Astrocyte of the cerebellum (primary cell): ENCODE data around the gene C1orf56.

Experiments used
- DNase-seq: peaks from one replicate; pipeline ENCODE4 v3.0.0-alpha.2; 2011; ENCODE audit warnings: low read depth
- H3K4me3 ChIP-seq: 2 replicates; pipeline ENCODE4 v1.5.1; 2011; ENCODE audit warnings: mild to moderate bottlenecking, low read depth, low read length, moderate library complexity
- in situ Hi-C: cut with HindIII; loops from 2 replicates; pipeline ENCODE4 v1.10.0; 2017; ENCODE audit warnings: low sequenced_read_pairs
- TF ChIP-seq, protein P1 (sequence below): IDR thresholded peaks from 2 replicates; pipeline ENCODE4 v1.5.1; 2012; ENCODE audit warnings: low read length, low read depth, moderate library complexity, mild to moderate bottlenecking; ENCODE audit errors: missing control alignments

Gene C1orf56, protein sequence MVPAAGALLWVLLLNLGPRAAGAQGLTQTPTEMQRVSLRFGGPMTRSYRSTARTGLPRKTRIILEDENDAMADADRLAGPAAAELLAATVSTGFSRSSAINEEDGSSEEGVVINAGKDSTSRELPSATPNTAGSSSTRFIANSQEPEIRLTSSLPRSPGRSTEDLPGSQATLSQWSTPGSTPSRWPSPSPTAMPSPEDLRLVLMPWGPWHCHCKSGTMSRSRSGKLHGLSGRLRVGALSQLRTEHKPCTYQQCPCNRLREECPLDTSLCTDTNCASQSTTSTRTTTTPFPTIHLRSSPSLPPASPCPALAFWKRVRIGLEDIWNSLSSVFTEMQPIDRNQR

DNA sequence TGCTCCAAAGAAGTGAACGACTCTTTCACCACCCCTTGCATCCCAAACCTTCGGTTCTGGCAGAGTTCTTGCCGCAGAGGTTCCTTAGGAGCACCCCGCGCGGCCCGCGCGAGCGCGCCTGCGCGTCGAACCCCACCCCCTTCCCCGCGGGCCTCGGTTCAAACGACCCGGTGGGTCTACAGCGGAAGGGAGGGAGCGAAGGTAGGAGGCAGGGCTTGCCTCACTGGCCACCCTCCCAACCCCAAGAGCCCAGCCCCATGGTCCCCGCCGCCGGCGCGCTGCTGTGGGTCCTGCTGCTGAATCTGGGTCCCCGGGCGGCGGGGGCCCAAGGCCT is at the start of gene C1orf56:
C1orf56 (plus strand) TSS at position 161 of the 334 bp plus-strand sequence; CDS start at position 258, 97 bp downstream.
- H3K4me3 ChIP-seq, result peak within 1 kb of the TSS; percentile 74
- no peak for DNase-seq
- in situ Hi-C loops, result no loop called here
- TF ChIP-seq, protein P1, sequence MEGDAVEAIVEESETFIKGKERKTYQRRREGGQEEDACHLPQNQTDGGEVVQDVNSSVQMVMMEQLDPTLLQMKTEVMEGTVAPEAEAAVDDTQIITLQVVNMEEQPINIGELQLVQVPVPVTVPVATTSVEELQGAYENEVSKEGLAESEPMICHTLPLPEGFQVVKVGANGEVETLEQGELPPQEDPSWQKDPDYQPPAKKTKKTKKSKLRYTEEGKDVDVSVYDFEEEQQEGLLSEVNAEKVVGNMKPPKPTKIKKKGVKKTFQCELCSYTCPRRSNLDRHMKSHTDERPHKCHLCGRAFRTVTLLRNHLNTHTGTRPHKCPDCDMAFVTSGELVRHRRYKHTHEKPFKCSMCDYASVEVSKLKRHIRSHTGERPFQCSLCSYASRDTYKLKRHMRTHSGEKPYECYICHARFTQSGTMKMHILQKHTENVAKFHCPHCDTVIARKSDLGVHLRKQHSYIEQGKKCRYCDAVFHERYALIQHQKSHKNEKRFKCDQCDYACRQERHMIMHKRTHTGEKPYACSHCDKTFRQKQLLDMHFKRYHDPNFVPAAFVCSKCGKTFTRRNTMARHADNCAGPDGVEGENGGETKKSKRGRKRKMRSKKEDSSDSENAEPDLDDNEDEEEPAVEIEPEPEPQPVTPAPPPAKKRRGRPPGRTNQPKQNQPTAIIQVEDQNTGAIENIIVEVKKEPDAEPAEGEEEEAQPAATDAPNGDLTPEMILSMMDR, result no peak

DNA sequence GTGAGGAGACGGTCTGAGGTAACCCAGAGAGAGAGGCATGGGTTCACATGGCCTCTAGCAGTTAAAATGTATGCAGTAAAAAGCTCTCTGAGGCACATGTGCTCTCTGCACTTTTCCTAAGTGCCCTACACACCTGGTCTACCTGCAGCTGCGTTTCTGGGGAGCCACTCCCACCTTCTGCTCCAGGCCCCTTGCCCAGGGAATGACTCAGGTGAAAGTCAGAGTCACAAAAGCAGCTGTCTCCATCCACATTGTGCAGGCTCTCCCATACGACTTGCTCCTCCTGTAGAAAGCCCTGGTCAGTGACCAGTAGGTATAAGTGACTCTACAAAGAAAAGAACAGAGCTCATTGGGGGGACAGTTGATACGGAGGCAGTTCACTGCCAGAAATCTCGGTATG is 49.6 kb upstream of the C1orf56 start:
- H3K4me3 ChIP-seq, result no peak overlapping the region
- TF ChIP-seq, protein P1, result no peak
- in situ Hi-C loops, result no loop called here
- no peak for DNase-seq

DNA sequence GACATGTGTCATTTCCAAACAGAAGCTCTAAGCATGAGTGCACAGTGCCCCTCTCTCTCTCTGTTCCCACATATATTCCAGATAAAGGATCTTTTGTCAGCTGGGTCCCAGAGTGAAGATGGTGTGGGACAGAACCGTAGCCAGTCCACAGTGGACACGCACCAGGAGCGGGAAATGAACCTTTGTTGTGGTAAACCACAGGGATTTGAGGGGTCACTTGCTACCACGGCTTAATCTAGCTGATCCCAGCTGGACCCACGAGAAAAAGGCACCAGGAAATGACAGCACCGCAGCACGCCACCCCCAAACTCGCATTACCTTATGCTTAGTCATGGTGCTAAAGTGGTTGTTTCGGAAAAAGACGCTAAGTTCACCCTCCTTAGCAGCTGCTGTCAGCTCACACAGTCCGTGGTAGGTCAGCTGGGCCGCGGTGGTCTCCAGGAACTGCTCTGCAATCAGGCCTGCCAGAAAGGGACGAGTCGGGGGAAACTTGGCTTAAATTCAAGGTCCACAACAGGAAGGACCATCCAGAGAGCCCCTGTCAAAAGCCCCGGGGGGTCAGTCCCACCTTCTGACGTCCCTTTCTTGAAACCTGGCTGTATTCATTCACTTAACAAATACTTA is 48.4 kb upstream of the C1orf56 start:
- TF ChIP-seq, protein P1, result no peak
- no peak for DNase-seq
- H3K4me3 ChIP-seq, result no peak overlapping the region
- in situ Hi-C loops, result no loop called here

DNA sequence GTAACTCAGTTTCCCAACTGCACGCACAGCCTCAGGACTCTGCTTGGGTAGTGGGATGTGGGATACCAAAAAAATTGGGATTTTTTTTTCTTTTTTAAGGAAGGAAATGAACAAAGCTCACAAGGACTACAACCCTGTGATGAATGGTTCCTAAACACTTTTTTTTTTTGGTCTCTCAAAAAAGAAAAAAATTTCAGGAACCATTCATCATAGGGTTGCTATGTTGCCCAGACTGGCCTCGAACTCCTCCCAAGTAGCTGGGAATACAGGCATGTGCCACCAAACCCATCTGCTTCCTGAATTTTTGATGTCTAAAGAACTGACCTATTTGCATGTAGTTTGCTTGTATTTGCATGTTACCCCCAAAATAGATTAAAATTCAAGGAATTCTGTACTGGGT is 47.6 kb upstream of the C1orf56 start:
- TF ChIP-seq, protein P1, result no peak
- DNase-seq, result no peak
- in situ Hi-C loops, result no loop called here
- no peak overlapping the region for H3K4me3 ChIP-seq

DNA sequence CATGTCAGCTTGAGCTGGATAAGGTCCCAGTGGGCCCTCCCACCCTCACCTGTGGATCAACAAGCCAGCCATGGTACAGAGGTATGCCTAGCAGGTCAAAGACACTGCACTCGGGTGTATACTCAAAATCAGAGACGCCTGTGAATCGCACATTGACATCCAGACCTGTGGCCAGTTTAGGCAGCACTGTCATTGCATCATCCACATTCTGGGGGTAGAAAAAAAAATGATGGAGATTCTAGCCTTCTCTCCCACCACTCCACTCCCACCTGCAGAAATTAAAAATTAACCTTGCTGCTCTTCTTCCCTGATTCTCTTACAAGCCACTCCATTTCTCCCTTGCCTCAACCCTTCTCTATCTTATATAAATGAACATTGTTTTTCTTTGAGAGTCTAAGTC is 47.1 kb upstream of the C1orf56 start:
- TF ChIP-seq, protein P1, result no peak
- in situ Hi-C loops, result no loop called here
- DNase-seq, result no peak
- H3K4me3 ChIP-seq, result no peak overlapping the region

DNA sequence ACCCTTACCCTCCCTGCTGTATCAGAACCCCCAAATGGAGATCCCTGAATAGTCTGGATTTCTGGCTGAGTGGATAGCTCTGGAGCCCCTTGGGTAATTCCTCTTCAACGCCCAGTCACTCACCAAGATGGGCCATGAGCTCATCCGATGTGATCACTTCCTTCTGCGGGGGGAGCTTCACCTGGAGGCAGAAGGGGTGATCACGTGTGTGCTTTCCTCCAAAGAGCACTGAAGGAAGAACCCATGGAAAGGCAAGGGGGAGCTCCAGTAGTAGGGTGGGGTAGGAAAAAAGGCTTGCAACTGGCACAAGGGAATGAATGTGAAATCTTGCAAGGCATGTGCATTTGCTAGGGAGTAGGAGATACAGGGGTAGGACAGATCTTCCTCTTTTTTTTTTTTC is 45.9 kb upstream of the C1orf56 start:
- TF ChIP-seq, protein P1, result no peak
- in situ Hi-C loops, result no loop called here
- no peak for DNase-seq
- H3K4me3 ChIP-seq, result no peak overlapping the region
